NCI-H1436 (cell line): ENCODE measurements around the gene TBC1D14.
"Not testable (repeated sequence)": the region's sequence is repeated elsewhere in the genome, so short reads cannot be mapped to it uniquely, and the experiment has no call there.

Source experiments
- DNase-seq: peaks from one replicate; lab custom pipeline; 2025; lab: John Stamatoyannopoulos, UW

The TBC1D14 gene

DNA sequence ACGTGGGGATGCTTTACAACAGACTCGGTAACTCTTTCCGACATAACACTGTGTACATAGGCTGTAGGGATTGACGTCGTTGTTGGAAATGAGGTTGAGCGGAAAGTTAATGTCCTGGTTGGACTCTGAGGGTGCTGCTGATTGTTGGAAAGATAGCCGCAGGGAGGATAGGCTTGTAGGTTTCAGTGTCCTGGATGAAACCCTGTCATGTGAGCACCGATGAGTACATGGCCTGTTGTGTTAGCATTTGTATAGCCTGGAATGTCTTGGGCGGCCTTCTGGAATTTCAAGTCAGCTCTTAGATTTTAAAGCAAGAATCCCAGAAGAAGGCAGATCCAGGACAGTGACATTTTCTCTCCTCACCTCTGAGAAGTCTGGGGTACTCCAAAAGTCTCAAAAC lies 63.3 kb downstream of the TBC1D14 start:
- DNase-seq: no peak

DNA sequence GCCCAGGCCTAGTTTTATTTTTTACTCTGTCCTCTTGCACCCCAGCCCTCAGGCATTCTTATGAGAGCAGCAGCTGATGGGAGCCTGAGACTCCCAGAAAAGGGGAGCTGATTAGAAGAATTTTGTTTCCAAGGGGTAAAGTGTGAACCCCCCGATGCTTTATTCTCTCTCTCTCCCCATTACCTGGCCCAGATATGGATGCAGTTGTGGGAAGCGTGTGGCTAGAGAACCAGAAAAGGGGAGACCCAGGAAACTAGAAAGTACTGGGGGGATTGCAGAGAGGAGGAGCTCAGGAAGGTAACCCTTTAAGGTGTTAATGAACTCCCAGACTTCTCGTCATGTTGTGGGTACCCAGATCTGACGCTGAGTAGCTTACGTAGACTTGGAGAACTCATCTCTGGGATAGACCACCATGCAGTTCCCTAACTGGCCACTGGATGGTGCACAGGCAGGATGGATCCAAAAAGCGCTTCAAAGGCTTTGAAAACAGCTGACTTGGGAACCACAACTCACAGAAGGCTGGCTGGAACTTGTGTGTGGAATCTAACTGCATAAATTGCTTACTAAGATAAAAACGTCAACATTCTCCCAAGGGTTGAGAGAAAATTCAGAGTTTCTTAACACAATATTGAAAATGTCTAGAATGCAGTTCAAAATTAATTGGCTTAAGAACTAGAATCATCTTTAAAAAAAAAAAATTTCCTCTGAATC lies 64.7 kb downstream of the TBC1D14 start:
- DNase-seq: peak; percentile 38

DNA sequence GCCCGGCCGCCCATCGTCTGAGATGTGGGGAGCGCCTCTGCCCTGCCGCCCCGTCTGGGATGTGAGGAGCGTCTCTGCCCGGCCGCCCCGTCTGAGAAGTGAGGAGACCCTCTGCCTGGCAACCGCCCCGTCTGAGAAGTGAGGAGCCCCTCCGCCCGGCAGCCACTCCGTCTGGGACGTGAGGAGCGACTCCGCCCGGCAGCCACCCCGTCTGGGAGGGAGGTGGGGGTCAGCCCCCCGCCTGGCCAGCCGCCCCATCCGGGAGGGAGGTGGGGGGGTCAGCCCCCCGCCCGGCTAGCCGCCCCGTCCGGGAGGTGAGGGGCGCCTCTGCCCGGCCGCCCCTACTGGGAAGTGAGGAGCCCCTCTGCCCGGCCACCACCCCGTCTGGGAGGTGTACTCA lies 68.2 kb downstream of the TBC1D14 start:
- DNase-seq: not testable (repeated sequence)

DNA sequence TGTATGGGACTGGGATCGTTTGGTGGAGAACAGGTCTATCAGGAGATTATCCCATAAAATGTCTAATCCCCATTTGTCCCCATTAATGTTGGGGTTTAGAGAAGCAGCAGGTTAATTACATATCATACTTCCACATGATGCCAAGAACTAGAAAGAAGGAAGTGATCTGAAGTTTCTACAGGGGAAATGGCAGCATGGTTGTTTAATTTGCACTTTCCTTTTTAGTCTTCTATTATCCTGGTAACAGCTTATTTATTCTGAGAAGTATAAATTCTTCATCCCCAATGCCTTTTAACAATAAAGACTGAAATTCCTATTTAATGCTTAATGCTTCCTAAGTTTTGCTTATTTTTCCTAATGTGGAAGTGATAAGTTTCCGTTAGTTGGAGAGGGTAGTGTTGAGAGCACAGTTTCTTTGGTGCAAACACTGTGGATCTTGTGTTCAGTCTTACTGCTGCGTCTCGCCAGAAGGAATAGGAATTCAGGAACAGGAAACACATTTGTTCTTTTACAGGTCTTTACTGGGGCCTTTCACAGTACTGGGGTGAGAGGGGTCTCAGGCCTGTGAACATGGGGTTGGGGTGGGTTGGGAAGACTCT lies 74.0 kb downstream of the TBC1D14 start:
- no peak for DNase-seq

DNA sequence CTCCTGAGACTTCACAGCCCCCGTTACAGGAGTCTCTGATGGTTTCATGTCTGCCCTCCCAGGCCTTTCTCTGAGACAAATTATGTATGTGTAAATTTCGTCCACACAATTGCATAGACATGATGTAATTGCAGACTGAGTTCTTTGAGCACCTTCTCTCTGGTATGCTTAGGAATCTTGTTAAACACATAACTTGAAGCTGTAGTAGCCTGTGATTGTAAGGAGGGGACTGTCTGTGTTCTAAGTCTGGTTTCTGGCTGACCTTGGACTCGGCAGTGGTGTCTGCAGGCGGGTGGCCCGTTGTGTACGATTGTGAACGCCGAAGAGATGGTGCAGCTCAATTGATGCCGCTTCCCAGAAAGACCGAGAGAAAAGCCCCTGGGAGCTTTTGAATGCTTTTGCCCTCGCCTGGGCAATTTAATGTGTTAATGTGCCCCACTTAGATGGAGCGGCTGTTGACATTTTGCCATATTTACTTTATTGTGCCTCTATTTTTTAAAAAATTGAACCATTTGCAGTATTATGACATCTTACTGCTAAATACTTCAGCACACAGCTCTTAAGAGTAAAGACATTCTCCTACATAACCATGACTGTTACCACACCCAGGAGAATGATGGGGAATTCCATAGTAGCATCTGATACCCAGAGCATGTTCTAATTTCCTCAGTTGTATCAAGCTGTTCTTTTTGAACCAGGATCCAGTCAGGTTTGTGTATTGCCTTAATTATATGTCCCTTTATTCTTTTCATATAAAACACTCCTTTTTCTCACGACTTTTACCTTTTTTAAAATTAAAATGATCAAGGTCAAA lies 75.2 kb downstream of the TBC1D14 start:
- DNase-seq: no peak

DNA sequence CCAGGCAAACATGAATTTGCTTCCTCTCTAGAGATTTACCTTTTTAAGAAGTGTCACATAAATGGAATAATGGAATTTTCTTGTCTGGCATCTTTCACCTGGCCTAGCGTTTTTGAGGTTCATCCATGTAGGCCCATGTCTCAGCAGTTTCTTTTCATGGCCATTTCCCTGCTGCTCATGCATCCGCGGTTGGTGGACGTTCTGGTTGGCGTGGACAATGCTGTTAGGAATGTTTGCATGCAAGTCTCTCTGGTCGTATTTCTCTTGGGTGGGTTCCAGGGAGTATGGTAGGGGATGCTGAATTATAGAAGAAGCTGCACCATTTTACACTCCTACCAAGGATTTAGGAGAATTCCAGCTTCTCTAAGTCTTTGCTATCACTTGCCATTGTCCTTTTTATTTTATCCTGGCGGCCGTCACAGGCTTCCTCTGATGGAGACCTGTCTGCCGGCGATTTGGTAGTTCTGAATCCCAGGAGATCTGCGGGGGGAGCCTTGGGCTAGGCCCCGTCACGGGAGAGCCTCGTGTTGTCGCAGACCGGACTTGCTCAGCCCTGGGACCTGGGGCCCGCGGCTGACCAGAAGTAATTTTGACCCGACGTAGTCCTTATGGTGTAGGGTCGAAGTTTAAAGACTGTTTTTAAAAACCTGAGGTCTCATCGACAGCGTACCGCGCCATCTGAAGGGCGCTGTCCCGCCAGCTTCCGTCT lies 76.6 kb downstream of the TBC1D14 start:
- no peak for DNase-seq

DNA sequence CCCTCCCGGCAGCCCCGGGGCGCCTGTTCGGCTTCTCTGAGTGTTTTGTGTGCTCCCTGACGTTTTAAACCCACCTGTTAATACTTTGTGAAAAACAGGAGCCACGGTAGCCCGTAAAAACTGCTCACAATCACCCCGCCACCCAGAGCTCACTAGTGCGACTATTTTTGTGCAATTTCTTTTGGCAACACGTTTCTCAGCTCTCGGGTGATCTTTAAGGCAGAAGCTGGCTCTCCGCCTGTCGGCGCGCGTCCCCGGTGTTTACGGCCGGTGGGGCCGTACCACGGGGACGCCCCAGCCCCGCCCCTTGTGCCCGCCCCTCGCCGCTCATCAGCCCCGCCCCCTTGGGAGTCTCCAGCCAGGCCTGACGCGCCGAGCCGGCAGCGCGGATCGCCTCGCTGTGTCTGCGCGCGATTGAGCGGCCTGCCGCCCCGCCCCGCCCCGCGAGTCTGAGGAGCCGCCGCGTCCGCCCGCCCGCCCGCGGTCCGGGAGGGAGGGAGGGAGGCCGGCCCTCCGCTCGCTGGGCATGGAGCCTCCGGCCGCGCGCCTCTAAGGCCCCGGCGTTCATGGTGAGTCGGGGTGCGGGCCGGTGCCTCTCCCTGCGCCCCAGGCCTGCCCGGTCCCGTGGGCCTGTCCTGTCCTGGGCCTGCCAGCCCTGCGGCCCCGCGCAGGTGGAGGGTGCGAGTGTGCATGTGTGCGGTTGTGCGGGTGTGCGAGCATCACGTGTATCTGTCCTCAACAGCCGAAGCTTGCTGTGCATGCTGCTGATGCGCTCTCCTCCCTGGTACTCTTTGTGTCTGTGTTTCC lies 77.4 kb downstream of the TBC1D14 start:
- peak; percentile 72 for DNase-seq

DNA sequence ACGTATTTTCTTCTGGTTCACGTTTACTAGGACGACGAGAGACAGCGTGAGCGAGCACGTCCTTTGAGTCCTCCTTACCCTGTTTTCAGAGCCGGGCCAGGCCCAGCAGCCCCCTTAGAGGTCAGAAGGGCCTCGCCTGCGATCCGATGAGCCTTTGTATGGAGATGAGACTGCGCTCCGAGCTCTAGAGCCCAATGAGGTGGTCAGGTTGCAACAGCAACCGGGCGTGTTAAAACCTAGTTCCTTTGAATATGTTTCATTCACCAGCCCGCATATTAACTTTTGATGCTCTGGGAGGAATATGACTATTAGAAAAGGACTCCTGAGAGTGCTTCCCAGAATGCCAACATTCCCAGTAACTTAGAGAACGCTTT lies 77.9 kb downstream of the TBC1D14 start:
- no peak for DNase-seq

DNA sequence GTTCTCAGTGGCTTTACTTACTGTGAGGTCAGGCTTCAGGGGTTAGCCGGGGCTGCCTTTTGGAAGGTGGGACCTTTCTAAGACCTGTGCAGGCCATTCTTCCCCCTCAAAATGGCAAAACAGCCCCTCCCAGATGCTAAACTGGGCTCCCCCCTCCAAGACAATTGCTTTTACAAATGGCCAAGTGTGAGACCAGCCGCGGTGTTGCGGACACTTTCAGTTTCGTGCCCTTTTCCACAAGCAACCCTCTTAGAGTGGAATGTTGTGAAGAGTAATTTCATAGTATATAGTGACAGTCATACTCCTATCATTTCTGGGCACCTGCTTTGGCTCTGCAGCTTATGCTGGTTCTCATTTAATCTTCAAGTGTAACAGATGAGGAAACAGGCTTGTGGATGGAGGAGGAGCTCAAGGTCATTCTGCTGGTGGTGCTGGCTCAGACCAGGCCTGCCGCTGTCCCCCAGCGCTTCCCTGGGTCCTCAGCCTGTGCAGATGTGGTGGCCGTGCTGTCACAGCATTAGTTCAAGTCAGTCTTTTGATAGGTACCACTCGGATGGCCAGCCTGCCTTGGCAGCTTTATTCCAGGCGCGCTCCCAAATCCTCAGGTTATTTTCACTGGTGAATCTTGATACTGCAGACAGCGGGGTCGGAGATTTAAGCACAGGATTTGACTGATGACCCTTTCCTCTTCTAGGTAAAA lies 78.5 kb downstream of the TBC1D14 start:
- no peak for DNase-seq

DNA sequence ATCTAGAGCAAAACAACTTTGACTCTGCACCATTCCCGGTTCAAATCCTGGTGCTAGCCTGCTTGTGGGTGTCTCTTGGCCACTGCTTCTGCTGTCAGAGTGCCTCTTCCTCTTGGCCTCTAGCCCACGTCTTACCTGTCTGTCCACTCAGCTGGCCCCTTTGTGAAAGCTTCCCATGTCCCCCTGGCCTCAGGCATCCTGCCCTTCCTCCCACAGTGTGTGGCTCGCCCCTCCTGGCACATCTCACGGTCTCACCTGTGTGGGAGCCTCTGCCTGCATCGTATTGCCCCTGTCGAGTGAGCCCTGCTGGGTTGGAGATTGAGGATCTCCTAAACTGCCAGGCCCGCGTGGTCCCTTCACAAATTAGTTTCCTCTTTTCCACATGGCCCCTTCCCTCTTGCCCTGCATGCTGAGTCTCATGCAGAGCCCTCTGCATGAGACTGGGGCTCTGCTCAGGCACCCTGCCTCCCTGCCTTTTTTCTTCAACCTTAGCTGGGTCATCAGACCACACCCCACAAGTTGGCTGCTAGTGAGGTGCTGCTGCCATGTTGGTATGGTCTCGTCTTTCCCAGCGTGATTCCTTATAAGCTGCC lies 79.8 kb downstream of the TBC1D14 start:
- no peak for DNase-seq

DNA sequence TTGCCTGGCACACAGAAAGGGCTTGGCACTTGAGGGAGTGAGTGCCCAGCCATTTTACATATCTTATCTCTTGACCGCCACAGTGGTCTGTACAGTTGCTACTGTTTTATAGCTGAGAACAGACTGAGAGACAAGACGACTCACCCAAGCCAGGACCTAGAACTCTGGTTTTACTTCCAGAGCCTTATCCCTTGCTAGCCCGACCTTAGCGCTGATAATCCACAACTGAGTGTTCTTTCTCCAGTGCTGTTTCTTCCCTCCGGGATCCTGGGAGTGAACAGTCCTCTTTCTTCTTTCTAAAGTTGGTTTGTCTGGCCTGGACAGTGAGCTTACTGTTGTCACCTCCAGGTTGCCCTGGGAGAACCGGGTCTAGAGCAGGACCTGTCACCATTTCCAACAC lies 81.0 kb downstream of the TBC1D14 start:
- DNase-seq: no peak

DNA sequence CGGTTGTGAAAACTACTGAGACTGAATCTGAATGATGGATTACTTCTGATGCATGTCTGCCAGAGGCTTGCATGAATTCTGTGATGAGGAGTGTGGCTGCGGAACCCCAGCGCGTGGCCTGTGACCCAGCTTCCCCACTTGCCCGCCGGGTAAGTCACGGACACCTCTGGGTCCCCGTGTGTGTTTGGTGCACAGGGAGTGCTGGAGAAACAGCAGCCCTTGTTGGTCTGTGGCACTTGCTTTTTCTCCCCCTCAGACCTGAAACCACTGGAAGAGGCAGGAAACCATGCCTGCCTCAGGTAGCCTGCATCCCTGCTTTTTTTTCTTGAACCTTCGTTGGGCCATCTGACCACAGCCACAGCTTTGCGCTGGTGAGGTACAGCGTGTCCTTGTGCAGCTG lies 81.6 kb downstream of the TBC1D14 start:
- no peak for DNase-seq

DNA sequence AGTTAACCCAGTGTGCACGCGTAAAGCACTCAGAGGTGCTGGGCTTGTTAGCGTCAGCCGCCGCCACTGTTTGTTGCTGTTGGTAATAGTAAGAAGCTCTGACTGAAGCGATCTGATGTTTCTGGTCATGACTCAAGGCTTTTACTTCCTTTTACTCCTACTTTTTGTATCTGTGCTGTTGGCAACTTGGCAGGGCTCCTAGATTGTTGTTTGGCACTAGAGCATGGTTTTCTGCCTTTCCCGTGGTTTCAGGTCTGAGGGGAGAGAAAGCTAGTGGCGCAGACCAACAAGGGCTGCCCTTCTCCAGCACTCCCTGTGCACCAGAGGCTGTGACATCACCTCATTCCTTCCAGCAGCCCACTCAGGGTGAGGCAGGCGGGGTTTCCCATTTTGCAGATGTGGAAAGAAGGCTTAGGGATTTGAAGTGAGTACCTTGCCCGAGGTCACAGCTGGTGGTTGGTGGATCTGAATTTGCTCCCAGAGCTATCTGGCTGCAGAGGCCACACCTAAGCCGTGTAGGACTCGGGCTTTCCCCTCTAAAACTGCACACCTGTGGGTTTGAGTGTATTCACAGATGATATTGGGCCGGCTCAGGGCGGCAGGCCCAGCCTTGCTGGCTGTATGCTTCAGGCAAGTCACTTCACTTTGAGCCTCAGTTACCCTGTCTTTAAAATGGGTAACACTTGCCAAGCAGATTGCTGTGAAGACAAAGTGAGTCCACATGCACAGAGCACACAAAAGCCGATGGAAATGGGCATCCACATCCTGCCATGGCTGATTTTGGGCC lies 82.3 kb downstream of the TBC1D14 start:
- DNase-seq: no peak

DNA sequence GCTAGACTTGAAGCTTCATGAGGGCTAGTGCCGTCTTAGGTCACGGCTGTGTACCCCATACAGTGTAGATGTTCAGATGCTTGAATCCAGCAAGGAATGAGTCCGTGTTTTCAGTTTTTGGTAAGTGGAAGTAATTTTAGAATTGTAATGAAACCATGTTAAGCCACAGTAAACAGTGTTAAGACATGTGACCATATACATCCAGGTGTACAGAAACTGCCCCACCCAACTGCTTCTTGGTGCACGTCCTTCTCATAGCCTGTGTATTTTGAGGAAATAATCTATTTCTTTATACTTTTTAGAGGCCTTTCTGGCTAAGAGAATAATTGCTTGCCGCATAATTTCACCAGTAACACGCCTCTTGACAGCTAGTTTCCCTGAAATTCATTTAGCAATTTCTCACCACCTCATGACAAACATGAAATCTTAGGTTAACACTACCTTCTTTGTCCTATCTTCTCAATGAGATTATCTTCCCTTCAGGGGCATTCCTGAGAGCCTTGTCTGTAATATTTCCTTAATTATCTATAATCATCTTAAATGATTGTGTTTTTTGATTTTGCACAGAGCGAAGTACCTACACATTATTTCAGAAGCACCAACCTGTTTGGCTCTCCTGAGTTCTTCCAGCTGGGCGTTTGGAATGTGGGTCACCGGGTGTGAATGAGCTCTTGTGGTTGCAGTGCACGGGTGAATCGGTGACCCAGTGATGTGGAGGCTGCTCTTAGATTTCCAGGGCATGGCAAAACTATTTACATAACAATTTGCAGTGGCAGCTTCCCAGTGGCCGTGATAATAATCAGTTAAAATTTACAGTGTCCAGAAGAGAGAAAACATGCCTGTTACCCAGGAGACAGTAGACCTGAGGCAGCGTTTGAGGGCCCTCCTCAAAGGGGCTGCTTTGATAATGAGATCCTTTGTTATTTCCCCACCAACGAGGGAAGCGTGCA lies 83.4 kb downstream of the TBC1D14 start:
- no peak for DNase-seq

DNA sequence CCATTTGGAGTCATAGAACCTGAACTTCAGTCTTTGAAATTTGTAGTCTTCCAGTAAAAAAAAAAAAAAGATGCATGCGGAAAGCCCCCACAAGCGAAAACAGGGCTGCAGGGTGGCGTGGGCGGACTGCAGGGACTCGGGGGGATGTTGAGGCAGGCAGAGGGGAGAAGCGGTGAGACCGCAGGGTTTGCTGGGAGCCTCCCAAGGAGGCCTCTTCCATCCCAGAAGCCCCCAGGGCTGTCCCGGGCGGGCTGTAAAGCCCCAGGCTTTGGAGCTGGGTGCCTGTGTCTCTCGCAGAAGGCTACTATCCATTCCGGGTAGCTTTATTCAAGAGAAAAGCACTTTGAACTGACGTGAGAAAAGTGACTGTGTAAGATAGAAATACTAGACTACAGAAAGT lies 86.9 kb downstream of the TBC1D14 start:
- no peak for DNase-seq

DNA sequence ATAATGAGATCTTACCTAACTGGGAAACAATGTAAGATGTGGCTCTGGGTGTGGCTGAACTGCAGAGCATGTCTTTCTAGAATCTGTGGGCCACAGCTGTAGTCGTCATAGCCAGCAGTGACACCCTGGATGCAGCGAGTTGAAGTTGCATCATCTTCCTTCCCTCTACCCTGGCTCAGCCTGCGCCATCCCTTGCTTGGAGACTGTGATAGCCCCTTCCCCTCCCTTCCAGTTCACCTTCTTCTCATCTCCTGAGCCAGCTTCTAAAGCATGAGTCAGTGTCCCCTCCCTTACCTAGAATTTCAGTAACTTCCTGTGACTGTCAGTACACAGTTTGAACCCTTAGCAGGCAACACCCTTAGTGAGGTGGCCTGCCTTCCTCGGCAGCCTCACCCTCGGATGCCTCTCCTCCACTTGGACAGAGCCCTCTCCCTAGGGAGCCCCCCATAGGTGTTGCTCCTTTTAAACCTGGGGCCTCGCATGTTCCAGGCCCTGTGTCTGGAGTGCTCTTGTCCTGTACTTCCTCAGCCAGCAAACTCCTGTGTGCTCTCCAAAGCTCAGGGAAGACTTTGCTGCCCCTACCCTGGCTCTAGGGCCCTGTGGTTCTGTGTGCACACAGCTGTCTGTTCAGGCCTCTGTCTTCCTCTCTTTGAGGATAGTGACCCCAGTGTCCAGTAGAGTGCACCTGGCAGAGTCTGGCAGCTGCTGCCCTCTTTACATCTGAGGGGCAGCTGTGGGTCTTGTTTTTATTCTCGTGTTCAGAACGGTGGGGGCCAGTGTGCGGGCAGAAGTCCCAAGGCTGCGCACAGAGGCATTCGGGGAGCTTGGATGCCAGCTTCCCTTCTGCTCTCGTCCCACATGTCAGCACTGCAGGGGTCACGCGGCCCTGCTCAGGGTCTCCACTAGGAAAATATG lies 89.8 kb downstream of the TBC1D14 start:
- DNase-seq: no peak

DNA sequence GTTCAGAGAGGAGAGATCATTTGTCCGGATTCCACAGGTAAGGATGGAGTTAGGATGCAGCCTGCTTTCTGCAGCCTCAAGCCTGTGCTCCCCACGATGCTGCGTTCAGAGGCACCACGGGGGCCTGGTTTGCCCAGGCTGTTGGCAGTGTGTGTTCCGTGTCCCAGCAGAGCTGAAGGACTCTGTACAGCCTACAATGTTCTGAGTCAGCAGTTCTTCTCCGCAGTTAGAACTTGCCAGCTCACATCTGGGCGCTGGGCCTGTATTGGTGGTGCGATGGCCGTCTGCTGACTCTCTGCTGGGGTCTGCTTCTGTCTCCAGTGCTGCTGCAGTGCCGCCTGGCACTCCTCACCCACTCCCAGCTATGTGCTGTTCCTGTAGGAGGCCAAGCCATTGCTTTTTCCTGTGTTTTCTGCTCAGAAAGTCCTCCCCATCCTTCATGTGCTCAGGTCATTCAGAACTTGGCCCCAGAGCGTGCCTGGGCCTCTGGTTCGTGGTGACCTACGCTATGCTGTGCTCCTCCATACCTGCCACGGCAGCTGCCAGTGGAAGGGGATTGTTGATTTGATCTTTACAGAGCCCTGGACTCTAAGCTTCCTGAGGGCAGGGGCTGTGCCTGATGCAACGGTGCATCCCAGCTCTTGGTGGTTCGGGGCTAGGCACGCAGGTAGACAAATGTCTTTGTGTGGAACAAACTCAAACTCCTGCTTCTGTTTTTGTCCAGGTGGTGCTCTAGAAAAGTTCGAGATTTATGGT lies 91.0 kb downstream of the TBC1D14 start:
- DNase-seq: no peak
